DOHH2 (cell line): ENCODE data around the gene DISP2.

ENCODE experiments used
- H3F3A ChIP-seq: fragments of 200-600 bp; sonication (generic), shearing (Covaris generic); 2 replicates; pipeline ENCODE4 v1.6.0; 2016; ENCODE audit warnings: antibody characterized with exemption, mild to moderate bottlenecking; ENCODE audit not compliant: control insufficient read depth, insufficient read depth
- H3K27ac ChIP-seq: fragments of 200-600 bp; sonication (generic); 2 replicates; pipeline ENCODE4 v1.5.1; 2014; ENCODE audit warnings: low read depth, mild to moderate bottlenecking, low read length, moderate library complexity
- H3K27me3 ChIP-seq: fragments of 200-600 bp; sonication (generic); 2 replicates; pipeline ENCODE4 v1.6.1; 2014; ENCODE audit warnings: mild to moderate bottlenecking, low read length, mixed read lengths; ENCODE audit not compliant: control insufficient read depth
- H3K36me3 ChIP-seq: fragments of 200-600 bp; sonication (generic); 2 replicates; pipeline ENCODE4 v1.6.1; 2014; ENCODE audit warnings: mild to moderate bottlenecking, low read length, moderate library complexity, mixed read lengths; ENCODE audit not compliant: control insufficient read depth
- H3K4me1 ChIP-seq: fragments of 200-600 bp; sonication (generic); 2 replicates; pipeline ENCODE4 v1.6.1; 2014; ENCODE audit warnings: mild to moderate bottlenecking, low read length, mixed read lengths; ENCODE audit not compliant: control insufficient read depth
- H3K4me2 ChIP-seq: fragments of 200-600 bp; sonication (generic); 2 replicates; pipeline ENCODE4 v1.6.0; 2014; ENCODE audit warnings: mild to moderate bottlenecking, low read length, moderate library complexity
- H3K4me3 ChIP-seq: fragments of 200-600 bp; sonication (generic); 2 replicates; pipeline ENCODE4 v1.5.1; 2014; ENCODE audit warnings: mild to moderate bottlenecking, low read length, mixed read lengths
- H3K79me2 ChIP-seq: fragments of 200-600 bp; sonication (generic); 2 replicates; pipeline ENCODE4 v1.6.1; 2014; ENCODE audit warnings: mild to moderate bottlenecking, low read length, mixed read lengths; ENCODE audit not compliant: control insufficient read depth
- H3K9me2 ChIP-seq: fragments of 200-600 bp; sonication (generic); replicated peaks from 2 replicates; pipeline ENCODE4 v1.6.1; 2014; ENCODE audit warnings: mild to moderate bottlenecking, low read length, mixed read lengths; ENCODE audit not compliant: control insufficient read depth
- H3K9me3 ChIP-seq: fragments of 200-600 bp; sonication (generic); 2 replicates; pipeline ENCODE4 v1.6.1; 2014; ENCODE audit warnings: antibody characterized with exemption, low read length, mixed read lengths; ENCODE audit not compliant: control insufficient read depth, insufficient read depth
- H4K20me1 ChIP-seq: fragments of 200-600 bp; sonication (generic); 2 replicates; pipeline ENCODE4 v1.6.0; 2014; ENCODE audit warnings: low read depth, mild to moderate bottlenecking, antibody characterized with exemption, low read length, moderate library complexity; ENCODE audit not compliant: control insufficient read depth, insufficient read depth
- CTCF ChIP-seq: fragments of 200-600 bp; sonication (generic); IDR thresholded peaks from one replicate; pipeline ENCODE4 v1.5.1; 2014; ENCODE audit warnings: antibody characterized with exemption, mild to moderate bottlenecking, low read depth, low read length; ENCODE audit not compliant: poor library complexity, severe bottlenecking
- EZH2phosphoT487 ChIP-seq: fragments of 200-600 bp; sonication (generic); IDR thresholded peaks from 2 replicates; pipeline ENCODE4 v1.6.1; 2017; ENCODE audit warnings: borderline replicate concordance, mild to moderate bottlenecking, antibody characterized with exemption, low read length, moderate library complexity, mixed read lengths

DISP2 gene

GRCh38 chr15:40323239-40323952, 34.6 kb upstream of the DISP2 start, which contains the start of gene INAFM2:
INAFM2 (plus strand) TSS chr15:40323692; CDS start chr15:40324056, 364 bp downstream.
- Histone ChIP-seq H4K20me1 (no peaks in the 10 kb centered on the region), H3K4me3 (peak within 1 kb of the TSS; percentile 70), H3K27me3 (peaks cover 17% of the 10 kb centered on the region), H3K27ac (no peak within 1 kb of the TSS), H3K9me3 (no peaks in the 10 kb centered on the region), H3F3A (peaks cover 11% of the 10 kb centered on the region), H3K4me1 (peaks cover 27% of the 10 kb centered on the region), H3K79me2 (no peaks in the 10 kb centered on the region), H3K9me2 (no peaks in the 10 kb centered on the region), H3K36me3 (no peaks in the 10 kb centered on the region), H3K4me2 (peak within 1 kb of the TSS; percentile 70)
- peak; percentile 41 for TF ChIP-seq CTCF
- no peak for TF ChIP-seq EZH2phosphoT487

- H3K27ac ChIP-seq: no peak overlapping the region
- no peaks in the 10 kb centered on the region for H3K9me3 ChIP-seq
- H3K4me2 ChIP-seq: peak overlapping the region; percentile 55
- peaks cover 11% of the 10 kb centered on the region for H3F3A ChIP-seq
- no peaks in the 10 kb centered on the region for H4K20me1 ChIP-seq
- peaks cover 17% of the 10 kb centered on the region for H3K27me3 ChIP-seq
- H3K4me3 ChIP-seq: peak overlapping the region; percentile 70
- no peaks in the 10 kb centered on the region for H3K36me3 ChIP-seq
- TF ChIP-seq CTCF (no peak), EZH2phosphoT487 (no peak)
- no peaks in the 10 kb centered on the region for H3K9me2 ChIP-seq
- no peaks in the 10 kb centered on the region for H3K79me2 ChIP-seq
- peaks cover 27% of the 10 kb centered on the region for H3K4me1 ChIP-seq
Observed at GRCh38 chr15:40323953-40324937, 33.8 kb upstream of the DISP2 start.

- Histone ChIP-seq H3K36me3 (no peaks in the 10 kb centered on the region), H3K9me2 (no peaks in the 10 kb centered on the region), H3F3A (peaks cover 11% of the 10 kb centered on the region), H3K4me3 (0 out of 2 replicates have a peak overlapping the region, but pooled peaks have one; percentile 70), H3K9me3 (no peaks in the 10 kb centered on the region), H3K79me2 (no peaks in the 10 kb centered on the region), H3K4me2 (peak overlapping the region; percentile 55), H3K27ac (no peak overlapping the region), H4K20me1 (no peaks in the 10 kb centered on the region), H3K27me3 (peaks cover 7% of the 10 kb centered on the region), H3K4me1 (peaks cover 27% of the 10 kb centered on the region)
- TF ChIP-seq CTCF: no peak
- no peak for TF ChIP-seq EZH2phosphoT487
Observed at GRCh38 chr15:40325188-40325587, 32.8 kb upstream of the DISP2 start.
